ENCODE measurements around the gene RNF151.

Gene RNF151

DNA sequence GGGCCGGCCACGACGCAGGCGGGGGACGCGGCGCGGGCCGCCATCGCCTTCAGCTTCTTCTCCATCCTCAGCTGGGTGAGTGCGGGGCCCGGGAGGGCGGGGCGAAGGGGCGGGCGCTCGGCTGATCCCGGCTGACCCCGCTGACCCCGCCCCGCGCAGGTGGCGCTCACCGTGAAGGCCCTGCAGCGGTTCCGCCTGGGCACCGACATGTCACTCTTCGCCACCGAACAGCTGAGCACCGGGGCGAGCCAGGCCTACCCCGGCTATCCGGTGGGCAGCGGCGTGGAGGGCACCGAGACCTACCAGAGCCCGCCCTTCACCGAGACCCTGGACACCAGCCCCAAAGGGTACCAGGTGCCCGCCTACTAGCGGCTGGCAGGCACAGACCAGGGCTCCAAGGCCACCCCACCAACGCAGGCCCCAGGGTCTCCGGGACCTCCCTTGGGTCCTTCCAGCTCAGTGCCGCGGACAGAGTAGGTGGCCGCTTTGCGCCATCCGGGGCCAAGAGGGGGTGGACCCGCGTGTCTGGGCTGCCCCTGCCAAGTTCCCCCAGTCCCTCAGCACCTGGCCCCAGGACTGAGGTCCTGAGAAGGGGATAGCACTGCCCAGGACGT, 26.2 kb downstream of the RNF151 start:
- Mint-ChIP-seq H3K4me3 (no peak overlapping the region), H3K27me3 (no peaks in the 10 kb centered on the region), H3K36me3 (no peaks in the 10 kb centered on the region), H3K27ac (no peak overlapping the region), H3K9me3 (no peaks in the 10 kb centered on the region), H3K4me1 (peaks cover 18% of the 10 kb centered on the region)
- ATAC-seq (ENCODE audit: low read depth) (no peak), DNase-seq (ENCODE audit: low spot score in 2 of 2) (no peak)

DNA sequence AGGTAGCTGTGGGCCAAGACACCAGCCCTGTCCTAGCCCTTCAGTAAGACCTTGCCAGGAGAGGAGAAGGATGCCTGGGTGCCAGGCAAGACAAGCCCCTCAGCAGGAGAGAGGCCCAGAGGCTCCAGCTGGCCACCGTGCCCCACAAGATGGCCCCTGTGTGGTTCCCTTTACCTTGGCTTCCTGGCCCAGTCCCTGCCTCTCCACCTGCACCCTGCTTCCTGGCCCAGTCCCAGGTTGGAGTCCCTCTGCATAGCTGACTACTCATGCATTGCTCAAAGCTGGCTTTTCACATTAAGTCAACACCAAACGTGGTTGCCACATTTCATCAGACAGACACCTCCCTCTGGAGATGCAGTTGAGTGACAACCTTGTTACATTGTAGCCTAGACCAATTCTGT, 27.1 kb downstream of the RNF151 start:
- H3K27ac Mint-ChIP-seq: peak overlapping the region; percentile 70
- H3K27me3 Mint-ChIP-seq: no peaks in the 10 kb centered on the region
- peaks cover 15% of the 10 kb centered on the region for H3K4me1 Mint-ChIP-seq
- DNase-seq (ENCODE audit: low spot score in 2 of 2): no peak
- H3K9me3 Mint-ChIP-seq: no peaks in the 10 kb centered on the region
- no peak for ATAC-seq (ENCODE audit: low read depth)
- H3K36me3 Mint-ChIP-seq: peaks cover 3% of the 10 kb centered on the region
- H3K4me3 Mint-ChIP-seq: no peak overlapping the region

DNA sequence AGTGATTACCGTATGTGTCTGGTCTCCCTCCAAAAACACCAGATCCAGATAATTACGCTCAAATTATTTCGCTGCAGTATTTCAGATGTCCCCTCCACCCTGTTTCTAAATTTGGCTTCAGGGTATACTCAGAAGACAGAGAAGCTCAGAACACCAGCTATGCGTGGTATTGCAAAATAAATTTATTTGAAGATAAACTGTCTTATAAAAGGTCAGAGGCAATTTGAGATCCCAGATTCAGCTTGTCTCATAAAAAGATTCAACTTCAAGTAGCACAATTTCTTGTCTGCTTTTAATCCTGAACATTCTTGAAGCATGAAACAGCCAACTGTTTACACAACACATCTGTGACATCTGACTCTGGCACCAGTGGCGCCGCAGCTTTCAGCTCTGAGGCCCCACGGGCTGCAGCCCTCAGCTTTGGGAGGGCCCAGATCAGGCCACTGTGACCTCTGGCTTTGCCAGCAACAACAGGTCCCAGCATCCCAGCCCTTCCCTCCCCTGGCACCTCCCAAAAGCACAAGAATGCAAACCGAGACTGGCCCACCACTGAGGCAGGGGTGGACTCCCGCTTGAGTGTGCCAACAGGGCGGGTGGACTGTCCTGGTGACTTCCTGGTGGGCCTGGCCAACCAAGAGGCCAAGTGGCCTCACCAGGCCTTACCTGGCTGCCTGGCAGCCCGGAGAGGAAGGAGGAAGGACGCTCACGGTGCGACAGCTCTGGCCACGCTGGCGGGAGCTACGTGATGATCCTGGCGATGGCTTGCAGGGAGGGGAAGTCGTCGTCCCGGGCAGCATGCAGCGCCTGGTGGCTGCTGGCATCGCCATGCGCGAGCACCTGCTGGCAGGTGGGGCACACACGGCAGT, 31.1 kb downstream of the RNF151 start:
- Mint-ChIP-seq H3K4me1 (peaks cover 5% of the 10 kb centered on the region), H3K27ac (no peak overlapping the region), H3K36me3 (peaks cover 10% of the 10 kb centered on the region), H3K9me3 (no peaks in the 10 kb centered on the region), H3K27me3 (no peaks in the 10 kb centered on the region), H3K4me3 (no peak overlapping the region)
- DNase-seq (ENCODE audit: low spot score in 2 of 2) (no peak), ATAC-seq (ENCODE audit: low read depth) (no peak)

DNA sequence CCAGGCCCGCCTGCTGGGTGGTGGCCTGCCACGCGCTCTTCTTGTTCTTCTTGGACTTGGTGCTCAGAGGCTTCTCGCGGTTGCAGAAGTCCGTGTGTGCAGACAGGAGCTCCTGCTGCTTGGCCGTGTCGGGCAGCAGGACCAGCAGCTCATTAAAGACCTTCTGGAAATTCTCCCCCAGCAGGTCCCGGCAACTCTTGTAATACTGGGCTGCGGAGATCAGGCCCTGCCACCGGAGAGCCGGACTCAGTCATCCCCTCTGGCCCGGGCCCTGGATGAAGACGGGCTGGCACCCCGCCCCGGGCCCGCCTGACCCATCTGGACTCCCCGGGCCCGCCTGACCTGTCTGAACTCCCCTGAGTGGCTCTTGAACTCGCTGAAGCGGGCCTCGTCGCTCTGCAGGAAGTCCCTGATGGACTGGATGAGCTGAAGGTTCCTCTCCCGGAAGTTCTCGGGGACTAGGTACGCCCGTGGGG, 31.7 kb downstream of the RNF151 start:
- H3K36me3 Mint-ChIP-seq: peaks cover 10% of the 10 kb centered on the region
- ATAC-seq (ENCODE audit: low read depth) (no peak), DNase-seq (ENCODE audit: low spot score in 2 of 2) (no peak)
- no peaks in the 10 kb centered on the region for H3K9me3 Mint-ChIP-seq
- no peak overlapping the region for H3K4me3 Mint-ChIP-seq
- peaks cover 3% of the 10 kb centered on the region for H3K4me1 Mint-ChIP-seq
- H3K27ac Mint-ChIP-seq: no peak overlapping the region
- no peaks in the 10 kb centered on the region for H3K27me3 Mint-ChIP-seq

DNA sequence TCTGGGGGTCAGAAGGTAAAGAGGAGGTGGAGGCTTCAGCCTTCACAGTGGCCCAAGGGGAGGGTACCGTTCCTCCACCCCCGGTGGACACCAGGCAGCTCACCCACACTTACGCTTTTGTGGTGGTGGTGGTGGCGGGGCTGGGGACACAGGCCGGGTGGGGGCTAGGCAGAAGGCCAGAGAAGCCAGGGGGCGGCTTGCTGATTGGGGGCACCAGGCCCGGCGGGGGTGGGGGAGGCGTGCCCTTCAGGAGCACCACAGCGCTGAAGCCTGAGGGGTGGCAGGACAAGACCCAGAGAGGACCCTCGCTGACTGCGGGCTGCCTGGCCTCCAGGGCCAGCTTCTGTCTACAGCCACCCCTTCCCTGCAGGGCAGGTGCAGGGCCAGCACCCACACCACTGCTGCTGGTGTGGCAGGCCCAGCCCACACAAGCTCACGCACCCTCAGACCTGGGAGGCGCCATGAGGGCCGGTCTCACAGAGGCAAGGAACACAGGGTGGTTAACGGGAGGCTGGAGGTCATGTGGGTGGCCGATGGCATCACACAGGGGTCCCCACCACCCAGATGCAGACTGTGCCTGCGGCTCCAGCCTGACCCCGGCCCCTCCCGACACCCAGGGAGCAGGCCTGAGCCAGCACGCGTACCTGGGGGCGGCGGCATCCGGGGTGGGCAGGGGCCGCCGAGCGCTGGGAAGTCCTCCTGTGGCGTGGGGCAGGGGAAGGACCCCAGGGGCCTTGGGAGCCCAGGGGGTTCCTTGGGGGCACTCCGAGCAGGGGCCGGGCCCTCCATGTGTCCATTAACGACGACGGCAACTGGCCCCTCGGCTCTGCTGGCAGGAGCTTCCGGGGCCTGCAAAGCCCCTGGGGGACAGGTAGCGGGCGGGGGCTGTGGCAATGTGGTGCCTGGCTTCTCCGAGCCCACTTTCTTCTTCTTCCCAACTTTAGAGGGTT, 32.5 kb downstream of the RNF151 start:
- Mint-ChIP-seq H3K4me3 (no peak overlapping the region), H3K9me3 (no peaks in the 10 kb centered on the region)
- no peak for ATAC-seq (ENCODE audit: low read depth)

DNA sequence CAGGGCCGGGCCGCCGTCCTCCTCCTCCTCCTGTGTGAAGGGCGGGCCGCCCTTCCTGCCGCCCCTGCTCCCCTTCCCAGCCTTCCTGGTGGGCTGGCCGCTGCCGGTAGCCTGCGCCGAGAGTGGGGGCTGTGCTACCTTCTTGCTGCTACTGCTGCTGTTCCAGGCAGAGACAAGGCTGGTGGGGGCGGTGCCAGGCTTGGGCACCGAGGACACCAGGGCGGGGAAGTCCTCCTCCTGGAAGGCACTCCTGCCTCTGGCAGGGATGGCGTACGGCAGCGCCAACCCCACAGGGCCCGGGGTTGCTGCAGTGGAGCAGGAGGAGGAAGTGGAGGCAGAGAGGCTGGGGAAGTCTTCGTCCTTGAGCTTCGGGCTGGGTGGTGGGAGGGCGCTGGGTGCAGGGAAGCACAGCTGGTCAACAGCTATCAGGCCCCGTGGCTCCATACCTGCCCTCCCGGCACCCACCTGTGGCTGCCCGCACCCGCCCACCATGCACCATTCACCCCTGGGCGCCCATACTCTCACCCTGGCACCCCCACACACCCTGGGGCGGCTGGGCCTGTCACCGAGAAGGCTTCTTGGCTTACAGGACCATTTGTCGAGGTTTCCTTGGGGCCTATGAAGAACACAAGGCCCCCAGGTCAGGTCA, 33.3 kb downstream of the RNF151 start:
- Mint-ChIP-seq H3K27ac (no peak overlapping the region), H3K4me1 (peaks cover 4% of the 10 kb centered on the region), H3K4me3 (no peak overlapping the region), H3K27me3 (no peaks in the 10 kb centered on the region), H3K36me3 (peaks cover 10% of the 10 kb centered on the region), H3K9me3 (no peaks in the 10 kb centered on the region)
- DNase-seq (ENCODE audit: low spot score in 2 of 2): no peak
- no peak for ATAC-seq (ENCODE audit: low read depth)

More for the DNA sequence above, 32.5 kb downstream of the RNF151 start:
- Mint-ChIP-seq H3K36me3 (peaks cover 10% of the 10 kb centered on the region), H3K27ac (no peak overlapping the region), H3K4me1 (peaks cover 2% of the 10 kb centered on the region), H3K27me3 (no peaks in the 10 kb centered on the region)
- DNase-seq (ENCODE audit: low spot score in 2 of 2): no peak

DNA sequence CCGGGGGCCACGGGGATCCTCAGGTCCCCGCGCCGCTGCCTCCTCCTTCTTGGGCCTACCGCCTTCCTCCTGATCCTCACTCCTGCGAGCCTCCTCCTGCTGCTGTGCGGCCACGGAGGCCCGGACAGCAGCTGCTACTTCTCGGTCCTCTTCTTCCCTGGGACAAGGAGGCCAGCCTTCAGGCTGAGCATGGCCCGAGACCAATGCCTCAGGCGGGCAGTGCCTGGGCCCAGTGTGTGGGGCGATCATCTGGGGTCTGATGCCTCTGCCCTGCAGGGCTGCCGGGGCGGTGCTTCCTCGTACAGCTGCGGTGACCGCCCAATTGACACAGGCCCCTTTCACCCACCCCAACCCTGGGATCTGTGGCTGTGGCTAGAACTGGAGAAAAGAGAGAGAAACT, 34.4 kb downstream of the RNF151 start:
- no peak overlapping the region for H3K27ac Mint-ChIP-seq
- ATAC-seq (ENCODE audit: low read depth) (no peak), DNase-seq (ENCODE audit: low spot score in 2 of 2) (no peak)
- H3K36me3 Mint-ChIP-seq: peaks cover 10% of the 10 kb centered on the region
- H3K4me3 Mint-ChIP-seq: no peak overlapping the region
- H3K4me1 Mint-ChIP-seq: peaks cover 10% of the 10 kb centered on the region
- no peaks in the 10 kb centered on the region for H3K9me3 Mint-ChIP-seq
- no peaks in the 10 kb centered on the region for H3K27me3 Mint-ChIP-seq

DNA sequence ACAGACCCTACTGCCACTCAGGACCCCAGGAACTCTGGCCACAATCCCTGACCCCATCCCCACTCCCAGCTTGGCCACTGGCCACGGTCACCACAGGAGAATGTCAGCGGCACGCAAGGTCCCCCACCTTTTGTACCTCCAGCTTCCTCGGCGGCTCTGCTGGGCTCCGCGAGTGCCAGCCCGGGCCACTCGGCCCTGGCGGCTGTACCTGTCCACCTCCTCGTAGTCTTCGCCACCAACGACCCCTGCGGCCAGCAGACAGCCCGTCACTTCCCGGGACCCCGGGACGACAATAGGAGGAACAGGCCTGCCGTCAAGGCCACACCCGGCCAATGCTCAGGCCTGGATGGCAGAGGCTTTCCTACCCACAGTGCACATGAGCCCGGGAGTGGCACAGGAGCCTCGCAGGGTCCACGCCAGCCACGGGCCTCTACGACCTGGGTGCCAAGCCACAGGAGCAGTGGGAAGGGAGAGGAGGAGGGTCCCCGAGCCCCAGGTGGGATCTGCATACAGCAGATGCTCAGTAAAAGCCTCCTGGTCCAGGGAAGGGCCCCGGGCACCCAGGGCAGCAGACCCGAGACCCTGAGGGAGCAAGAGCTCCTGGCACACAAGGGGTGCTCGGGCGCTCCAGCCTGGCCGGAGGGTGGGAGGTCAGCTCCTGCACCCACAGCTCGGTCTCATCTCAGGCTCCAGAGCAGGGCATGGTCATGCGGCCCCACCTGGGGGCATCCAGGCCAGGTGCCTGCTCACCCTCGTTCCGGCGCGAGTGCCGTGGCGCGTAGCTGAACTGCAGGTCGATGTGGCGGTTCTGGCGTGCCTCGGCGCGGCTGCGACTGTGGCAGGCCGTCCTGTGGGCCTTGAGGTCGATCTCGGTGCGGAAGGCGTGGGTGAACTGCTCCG, 35.0 kb downstream of the RNF151 start:
- peaks cover 10% of the 10 kb centered on the region for H3K36me3 Mint-ChIP-seq
- H3K27ac Mint-ChIP-seq: no peak overlapping the region
- ATAC-seq (ENCODE audit: low read depth): no peak
- no peaks in the 10 kb centered on the region for H3K27me3 Mint-ChIP-seq
- no peak for DNase-seq (ENCODE audit: low spot score in 2 of 2)
- no peaks in the 10 kb centered on the region for H3K9me3 Mint-ChIP-seq
- no peak overlapping the region for H3K4me3 Mint-ChIP-seq
- peaks cover 16% of the 10 kb centered on the region for H3K4me1 Mint-ChIP-seq

DNA sequence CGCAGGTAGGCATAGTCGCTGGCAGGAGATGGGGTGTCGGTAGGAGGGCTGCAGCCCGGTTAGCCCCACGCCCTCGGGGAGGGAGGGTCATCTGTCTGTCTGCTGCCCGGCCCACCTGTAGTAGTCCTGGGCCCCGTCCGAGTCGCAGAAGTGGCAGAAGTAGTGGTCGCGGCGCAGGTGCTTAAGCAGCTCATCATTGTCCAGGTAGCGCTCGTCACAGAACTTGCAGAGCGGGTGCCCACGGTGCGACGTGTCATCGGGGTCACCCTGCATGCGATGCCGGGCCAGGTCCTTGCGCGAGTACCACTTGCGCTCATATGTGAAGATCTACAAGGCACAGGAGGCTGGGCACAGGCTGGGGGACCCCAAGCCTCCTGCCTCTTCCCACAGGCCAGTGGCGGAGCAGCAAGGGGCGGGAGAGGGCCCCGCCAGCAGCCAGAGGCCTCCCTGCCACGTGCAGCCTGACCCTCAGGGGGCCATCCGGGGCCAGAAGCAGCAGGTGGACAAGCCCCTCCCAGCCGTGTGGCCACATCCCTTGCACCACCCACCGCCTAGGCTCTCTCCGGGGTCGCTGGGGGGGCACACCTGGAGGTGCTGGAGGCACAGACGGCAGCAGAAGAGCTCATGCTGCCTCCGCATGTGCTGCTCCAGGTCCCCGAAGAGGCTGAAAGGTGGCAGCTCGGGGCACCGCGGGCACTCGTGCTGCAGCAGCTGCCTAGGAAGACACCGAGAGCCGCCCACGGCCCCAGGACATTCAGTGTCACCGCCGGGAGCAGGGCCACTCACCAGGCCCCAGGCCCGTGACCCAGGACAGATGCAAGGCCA, 36.0 kb downstream of the RNF151 start:
- peaks cover 10% of the 10 kb centered on the region for H3K36me3 Mint-ChIP-seq

DNA sequence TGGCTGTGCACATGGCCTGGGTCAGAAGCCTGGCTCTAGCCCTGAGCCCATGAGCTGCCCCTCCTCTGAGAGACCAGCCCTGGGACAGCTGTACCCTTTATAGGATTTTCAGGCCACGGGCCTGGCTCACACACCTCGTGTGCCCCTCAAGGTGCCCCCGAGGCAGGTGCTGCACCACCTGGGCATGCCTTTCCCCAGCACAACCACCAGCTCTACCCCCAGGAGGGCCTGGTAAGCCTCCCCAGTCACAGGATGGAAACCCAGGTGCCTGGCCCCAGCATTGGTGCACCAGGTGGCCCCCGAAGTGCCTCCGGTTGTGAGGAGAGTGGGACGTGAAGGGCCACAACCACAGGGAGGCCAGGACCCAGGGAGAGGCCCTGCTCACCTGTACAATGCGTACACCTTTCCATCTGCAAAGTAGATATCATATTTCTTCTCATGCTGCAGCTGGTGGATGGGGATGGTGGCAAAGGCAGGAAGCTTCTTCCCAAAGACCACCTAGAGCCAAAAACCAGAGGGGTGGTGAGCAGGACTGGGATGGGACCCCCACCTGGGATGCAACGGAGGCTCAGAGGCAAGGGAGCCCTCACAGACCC, 36.7 kb downstream of the RNF151 start:
- peaks cover 9% of the 10 kb centered on the region for H3K36me3 Mint-ChIP-seq
- H3K27me3 Mint-ChIP-seq: no peaks in the 10 kb centered on the region
- H3K27ac Mint-ChIP-seq: no peak overlapping the region
- DNase-seq (ENCODE audit: low spot score in 2 of 2): no peak
- peaks cover 27% of the 10 kb centered on the region for H3K4me1 Mint-ChIP-seq
- no peak overlapping the region for H3K4me3 Mint-ChIP-seq
- ATAC-seq (ENCODE audit: low read depth): no peak
- no peaks in the 10 kb centered on the region for H3K9me3 Mint-ChIP-seq

More for the DNA sequence above, 36.0 kb downstream of the RNF151 start:
- no peak for DNase-seq (ENCODE audit: low spot score in 2 of 2)
- Mint-ChIP-seq H3K9me3 (no peaks in the 10 kb centered on the region), H3K4me3 (no peak overlapping the region), H3K27me3 (no peaks in the 10 kb centered on the region), H3K27ac (no peak overlapping the region), H3K4me1 (peaks cover 20% of the 10 kb centered on the region)
- no peak for ATAC-seq (ENCODE audit: low read depth)

DNA sequence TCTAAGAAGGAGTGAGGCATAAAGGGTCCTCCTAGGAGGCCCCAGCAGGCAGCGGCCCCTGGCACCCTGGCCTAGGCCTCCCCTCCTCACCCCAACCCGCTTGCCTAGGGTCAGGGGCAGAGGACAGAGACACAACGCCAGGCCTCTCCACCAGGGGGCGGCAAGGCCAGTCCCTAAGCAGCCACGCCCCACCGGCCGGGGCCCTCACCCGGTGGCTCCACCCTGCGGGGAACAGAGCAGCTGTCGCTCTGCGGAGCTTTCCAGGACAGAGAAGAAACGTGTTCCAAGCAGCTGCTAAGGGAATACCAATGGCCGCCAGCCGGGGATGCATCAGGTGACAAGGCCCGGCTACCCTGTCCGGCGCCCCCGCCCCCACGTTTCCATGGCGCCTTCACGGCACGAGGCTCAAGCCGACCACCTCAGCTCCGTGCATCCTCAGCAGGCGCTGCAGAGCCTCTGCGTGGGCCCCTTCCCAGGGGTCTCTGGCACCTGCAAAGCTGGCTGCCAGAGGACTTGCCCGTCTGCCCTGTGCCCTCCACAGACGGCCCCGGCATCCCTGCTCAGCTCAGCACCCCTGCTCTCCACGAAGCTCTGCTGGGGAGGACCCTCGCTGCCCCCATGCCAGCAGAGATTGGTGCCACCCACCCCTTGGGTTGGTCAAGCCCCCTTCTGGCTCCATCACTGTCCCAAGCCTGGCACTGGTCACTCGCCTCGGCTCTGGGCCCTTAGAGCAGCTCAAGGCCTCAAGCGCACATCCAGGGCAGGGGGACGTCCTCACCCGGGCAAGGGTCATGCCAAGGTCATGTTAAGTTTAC, 37.4 kb downstream of the RNF151 start:
- peaks cover 7% of the 10 kb centered on the region for H3K36me3 Mint-ChIP-seq
- ATAC-seq (ENCODE audit: low read depth) (peak; percentile 99), DNase-seq (ENCODE audit: low spot score in 2 of 2) (peak; percentile 87 to 92)
- H3K4me3 Mint-ChIP-seq: no peak overlapping the region
- no peaks in the 10 kb centered on the region for H3K9me3 Mint-ChIP-seq
- H3K27me3 Mint-ChIP-seq: no peaks in the 10 kb centered on the region
- H3K27ac Mint-ChIP-seq: no peak overlapping the region
- peaks cover 33% of the 10 kb centered on the region for H3K4me1 Mint-ChIP-seq

Measured in memory B cell (primary cell).